HG03565 (cell line): ENCODE data around the gene TCEA2.

ENCODE experiments used
- ATAC-seq: cut with Tn5 transposase; IDR thresholded peaks from one replicate; pipeline ENCODE4 v1.9.1; 2021; ENCODE audit warnings: mild to moderate bottlenecking, moderate library complexity; ENCODE audit not compliant: unreplicated experiment

TCEA2 gene

DNA sequence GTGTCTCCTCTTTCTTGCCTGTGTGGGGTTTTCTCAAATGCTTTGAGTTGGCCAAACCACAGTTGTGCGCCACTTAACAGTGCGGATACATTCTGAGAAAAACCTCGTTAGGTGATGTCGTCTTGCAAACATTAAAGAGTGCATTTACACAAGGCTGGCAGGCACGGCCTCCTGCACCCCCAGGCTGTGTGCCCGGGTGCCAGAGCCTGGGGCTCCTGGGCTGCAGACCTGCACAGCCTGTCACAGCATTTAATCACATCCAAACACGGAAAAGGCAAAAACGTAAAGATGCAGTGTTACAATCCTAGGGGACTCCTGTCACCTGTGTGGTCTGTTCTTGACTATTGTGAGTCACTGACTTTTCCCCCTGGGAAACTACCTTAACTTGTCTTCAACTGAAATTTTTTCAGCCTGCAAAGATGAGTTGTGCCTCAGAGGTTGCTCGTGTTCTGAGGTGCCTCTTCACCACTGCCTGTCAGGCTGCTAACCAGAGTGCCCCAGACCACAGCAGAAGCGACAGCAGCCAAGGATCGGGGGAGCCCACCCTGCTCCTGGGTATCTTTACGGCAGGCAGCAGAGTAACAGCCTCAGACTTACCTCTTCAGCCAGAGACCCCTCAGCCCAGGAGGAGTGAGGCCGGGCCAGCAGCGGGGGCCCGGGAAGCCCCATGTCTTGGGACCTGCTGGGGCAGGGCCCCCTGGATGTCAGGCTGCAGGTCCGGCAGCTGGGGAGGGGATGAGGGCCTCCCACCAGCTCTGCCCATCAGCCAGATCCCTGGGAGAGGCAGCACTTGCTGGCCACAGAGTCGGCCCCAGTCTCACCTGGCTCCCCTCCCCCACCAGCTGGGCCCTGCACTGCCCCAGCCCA, 27.7 kb upstream of the TCEA2 start:
- no peak for ATAC-seq

DNA sequence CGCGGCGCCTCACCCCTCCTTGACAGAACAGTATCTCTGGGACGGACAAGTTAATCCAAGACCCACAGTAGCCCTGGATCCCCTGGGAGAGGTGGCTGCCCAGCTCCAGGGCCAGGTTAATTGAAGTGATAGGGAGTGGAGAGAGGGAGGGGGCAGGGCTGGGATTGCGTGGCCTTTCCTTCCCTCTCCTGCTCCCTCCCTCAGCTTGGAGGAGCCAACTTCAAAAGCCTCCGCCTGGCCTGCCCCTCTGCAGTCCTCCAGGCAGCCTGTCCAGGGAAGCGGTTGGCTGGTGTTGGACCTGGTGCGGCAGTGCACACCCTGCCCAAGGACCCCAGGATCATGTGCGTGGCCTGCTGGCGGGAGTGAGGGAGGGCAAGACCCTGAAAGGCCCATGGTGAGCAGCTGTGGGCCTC, 27.1 kb upstream of the TCEA2 start, which contains the start of gene C20orf204:
TSS of gene C20orf204 (plus strand) at position 250 of the 413 bp plus-strand sequence. CDS start at position 392, 142 bp downstream.
- no peak for ATAC-seq

DNA sequence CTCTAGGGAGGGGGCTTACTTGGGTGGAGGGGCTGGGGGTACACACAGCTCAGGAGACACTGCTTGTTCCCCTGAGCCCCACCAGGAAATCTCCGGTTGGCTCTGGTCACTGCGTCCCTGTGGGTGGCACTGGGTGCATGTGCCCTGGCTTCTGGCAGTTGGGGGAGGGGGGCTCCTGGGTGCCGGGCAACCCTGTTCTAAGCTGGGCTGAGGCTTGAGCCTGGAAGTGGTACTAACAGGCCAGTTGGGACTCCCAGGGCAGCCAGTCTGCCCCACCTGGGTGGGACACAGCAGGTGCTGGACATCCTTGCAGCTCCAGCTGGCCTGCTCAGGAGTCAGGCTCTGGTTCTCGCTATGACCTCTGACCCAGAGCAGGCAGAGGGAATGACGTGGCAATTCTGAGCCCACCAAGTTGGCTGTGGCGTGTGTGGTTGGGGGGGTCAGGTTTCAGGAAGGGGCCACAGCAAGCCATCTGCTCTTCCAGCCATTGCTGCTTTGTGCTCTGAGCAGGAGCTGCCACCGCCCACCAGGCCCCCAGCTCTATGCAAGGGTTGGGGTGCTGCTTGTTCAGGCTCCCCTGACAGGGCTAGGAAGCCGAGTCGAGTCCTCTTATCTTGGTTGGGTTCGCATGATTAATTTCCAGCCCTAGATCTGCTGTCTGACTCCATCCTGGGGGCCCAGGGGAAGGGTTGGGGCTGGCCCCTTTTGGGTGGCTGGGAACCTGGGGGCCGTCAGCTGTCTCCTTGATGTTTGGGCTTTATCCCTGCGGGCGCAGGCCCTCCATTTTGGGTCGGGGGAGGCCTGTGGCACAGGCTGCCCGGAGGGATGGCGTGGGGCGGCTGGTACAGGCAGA, 26.4 kb upstream of the TCEA2 start:
- ATAC-seq: no peak

- ATAC-seq: no peak
Observed at GRCh38 chr20:64037199-64037497, 25.9 kb upstream of the TCEA2 start.

DNA sequence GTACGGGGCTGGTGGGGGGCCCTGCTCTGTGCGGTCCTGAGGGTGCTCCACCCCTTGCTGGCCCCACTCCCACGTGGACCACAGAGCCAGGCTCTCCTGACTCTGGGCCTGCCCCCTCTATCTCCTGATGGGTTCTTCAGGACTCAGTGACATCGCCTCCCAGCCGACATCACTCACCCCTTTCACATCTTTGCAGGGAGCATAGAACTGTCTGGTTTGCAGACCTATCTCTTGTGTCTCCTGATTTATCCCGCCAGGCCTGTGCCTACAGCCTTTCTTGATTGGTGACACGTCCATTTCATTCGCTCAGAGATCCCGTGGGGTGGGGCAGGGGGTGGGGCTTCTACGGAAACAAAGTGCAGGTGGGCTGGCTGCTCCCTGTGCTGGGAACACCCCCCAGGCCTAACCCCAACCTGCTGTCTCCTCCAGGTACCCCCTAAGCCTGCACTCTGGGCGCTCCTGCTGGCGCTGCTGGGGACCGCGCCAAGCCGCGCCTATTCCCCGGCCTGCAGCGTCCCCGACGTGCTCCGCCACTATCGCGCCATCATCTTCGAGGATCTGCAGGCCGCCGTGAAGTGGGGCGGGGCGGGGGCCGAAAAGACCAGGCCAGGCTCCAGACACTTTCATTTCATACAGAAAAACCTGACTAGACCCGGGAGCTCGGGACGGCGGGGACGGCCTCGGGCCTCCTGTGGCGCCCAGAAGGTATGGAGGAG, 25.3 kb upstream of the TCEA2 start:
- no peak for ATAC-seq

DNA sequence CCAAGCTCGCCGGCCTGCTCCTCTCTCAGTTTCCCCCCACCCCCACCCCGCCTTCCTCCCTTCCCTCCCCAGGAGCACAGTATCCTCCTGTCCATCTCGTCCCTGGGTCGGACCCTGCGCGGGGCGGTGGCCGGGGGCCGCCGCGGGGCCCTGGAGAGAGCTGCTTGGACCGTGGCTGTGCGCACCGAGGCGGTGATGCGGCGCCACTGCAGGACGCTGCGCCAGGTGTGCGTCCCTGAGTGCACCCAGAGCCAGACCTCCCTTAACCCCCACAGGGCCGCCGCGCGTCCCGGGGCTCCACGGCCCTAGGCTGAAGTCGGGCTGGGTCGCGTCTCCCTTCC, 24.8 kb upstream of the TCEA2 start:
- no peak for ATAC-seq

GRCh38 chr20:64038565-64039292, 24.3 kb upstream of the TCEA2 start:
- no peak for ATAC-seq

- ATAC-seq: no peak
Observed at GRCh38 chr20:64039293-64040160, 23.5 kb upstream of the TCEA2 start.

DNA sequence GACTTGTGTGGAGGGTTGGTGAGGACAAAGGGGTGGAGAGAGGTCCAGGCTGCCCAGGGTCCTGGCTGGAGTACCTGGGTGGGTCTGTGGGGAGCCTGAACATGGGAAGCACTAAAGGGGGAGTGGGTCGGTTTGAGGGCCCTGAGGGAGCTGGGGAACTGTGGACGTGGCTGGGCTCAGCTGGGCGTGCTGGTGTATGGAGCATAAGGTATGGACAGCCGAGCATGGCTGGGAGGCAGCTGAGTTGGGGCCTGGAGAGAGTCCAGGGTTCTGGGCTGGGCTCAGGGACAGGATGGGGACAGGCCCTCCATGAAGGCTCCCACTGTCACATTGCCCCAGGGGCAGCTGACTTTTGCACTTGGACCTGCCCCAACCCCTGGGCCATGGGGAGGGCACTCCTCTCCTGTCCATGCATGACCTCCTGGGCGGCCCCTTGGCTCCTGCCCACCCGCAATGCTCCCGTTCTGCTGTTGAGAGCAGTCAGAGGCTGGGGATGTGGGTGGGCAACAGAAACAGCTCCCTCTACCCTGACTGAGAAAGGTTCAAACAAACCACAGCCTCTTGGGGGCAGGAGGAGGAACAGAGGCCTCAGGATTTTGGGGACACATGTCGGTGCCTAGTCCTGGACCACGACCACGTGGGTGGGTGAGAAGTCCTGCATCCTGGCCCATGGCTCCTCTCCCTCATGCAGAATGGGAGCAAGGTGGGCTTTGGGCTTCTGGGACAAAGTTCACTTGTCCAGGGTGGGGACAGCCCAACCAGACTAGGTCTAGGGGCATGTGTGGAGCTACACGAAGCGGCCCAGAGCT, 22.6 kb upstream of the TCEA2 start:
- no peak for ATAC-seq

DNA sequence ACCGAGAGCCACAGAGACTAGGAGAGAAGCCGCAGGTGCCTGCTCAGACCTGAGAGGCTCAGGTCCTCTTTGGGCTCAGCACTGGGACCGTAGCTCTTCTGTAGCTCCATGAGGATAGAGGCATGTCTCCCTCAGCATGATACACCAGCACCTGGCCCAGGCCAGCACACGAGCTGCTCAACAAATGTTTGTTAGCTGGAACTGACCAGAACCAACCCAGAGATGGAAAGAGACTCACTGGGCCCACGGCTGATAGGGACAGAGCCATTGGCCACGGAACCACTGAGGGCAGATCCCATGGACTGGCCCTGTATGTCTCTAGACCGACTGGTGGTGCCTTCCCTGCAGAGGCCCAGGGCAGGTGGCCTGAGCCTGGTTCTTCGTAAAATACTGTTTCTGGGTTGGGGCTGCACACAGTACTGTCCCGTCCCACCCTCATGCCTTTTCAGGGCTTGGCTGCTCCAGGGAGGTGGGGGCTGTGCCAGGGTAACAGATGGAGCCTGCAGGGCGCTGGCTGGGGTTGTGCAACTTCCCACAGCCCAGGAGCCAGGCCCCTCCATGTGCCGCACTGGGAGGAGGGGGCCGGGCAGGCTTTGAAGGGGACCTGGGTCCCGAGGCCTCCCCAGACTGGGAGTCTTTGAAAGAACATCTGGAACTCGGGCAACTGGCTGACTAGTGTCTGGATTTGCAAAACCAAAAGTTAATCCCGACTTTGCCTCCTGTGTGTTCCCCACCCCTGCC, 21.8 kb upstream of the TCEA2 start:
- ATAC-seq: no peak

DNA sequence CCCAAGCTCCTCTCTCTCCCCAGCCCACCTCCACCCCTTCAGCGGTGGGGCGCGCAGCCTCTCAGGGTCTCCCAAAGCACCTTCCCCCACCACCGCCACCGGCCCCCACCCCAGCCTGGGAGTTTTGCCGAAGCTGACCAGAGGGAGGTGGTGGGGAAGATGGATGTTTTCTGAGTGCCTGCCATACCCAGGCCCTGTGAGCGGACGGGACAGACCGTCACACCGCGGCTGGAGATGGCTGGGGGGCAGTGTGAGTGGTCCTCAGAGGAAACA, 21.3 kb upstream of the TCEA2 start:
- no peak for ATAC-seq

DNA sequence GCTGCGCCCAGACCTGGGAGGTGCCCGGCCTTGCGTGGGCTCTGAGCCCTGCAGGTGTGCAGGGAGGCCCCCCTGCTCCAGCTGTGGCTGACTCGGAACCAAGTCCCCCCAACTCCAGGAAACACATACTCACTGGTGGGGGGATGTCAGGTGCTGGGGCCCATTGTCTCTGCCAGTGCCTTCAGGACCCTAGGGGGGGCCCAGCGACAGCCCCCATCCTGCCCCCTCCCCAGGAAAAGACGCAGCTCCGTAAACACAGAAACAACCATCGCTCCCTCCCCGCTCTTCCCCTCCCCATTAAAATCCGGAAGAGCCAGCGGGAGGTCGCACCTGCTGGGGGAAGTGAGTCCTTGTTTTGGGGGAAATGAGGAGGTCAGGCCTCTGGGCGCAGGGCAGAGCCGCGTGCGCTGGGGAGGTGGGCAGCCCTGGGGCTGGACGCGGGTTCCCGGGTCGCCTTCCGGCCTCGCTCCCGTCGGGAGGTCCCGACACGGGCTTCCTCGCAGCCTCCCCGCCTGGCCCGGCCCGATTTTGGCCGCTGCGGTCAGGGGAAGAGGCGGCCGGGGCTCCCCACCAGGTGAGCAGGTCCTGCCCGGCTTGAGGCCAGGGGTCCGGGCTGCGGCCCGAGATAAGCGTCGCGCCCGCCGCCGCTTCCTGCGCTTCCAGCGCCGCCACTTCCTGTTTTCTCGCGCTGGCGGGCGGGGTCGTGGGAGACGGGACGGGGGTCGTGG, 20.8 kb upstream of the TCEA2 start:
- ATAC-seq: no peak

GRCh38 chr20:64043768-64044167, 19.2 kb upstream of the TCEA2 start:
- no peak for ATAC-seq

- ATAC-seq: no peak
Observed at GRCh38 chr20:64044484-64045247, 18.3 kb upstream of the TCEA2 start.

DNA sequence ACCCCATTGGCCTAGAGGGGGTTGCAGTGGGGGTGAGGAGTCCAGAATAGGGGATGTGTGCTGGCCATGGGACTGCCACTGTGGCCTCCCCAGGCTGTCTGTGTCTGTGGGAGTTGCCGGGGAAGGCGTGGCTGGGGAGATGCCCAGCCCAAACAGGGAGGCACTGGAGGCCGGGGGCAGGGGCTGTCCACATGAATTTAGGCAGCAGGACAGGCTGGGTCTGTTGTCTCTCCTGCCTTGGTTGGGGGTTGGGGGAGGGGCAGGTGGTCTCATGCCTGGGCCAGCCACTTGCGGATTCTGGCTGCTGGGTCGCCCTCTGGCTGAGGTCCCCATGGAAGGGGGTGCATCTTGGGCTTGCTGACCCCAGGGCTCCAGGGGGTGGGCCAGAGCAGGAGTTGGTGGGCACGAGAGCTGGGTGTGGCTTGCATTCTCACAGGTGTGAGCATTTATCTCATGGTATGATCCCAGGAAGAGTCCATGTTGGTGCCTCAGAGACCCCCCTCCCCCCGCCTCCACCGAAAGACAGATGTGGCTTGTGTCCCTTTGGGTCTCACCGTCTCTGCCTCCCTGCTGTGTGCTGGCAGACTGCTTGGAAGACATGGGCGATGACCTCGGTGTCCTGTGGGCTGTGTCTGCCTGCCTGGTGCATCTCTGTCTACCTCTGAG, 17.5 kb upstream of the TCEA2 start:
- ATAC-seq: no peak

GRCh38 chr20:64047046-64047389, 16.0 kb upstream of the TCEA2 start:
- ATAC-seq: no peak

DNA sequence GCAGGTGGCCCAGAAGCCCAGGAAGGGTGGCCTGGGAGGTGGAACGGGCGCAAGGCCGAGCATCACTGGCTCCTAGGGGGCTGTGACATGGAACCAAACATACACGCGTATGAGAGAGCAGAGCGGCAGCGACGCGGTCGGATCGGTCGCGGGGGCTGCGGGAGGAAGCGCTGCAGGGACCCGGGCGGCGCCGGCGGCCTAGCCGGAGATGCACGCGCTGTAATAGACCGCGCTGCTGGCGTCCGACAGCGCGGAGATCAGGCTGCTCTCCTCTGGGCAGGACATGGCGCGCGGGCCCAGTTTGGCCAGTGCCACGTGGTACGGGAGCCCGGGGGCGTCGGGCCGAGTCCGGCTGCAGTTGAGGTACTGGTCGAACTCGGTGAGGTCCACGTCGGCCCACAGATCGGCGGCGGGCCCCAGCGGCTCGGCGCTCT, 15.0 kb upstream of the TCEA2 start:
- no peak for ATAC-seq
